ENCODE measurements around the gene B4GALNT1. TPM values are rescaled to one million over a fixed set of nuclear protein-coding genes. Genes with fewer than 3 reads are reported as not detected.
A peak's percentile ranks its signal among the peaks of the same experiment; 100 is the strongest.

B4GALNT1 gene
- total and polyA plus RNA-seq, 9 of the 15 experiments (the other 6 are each of a cell fraction or from before 2014, with no cell fraction given) = 1.0 to 32.2 (median 9.8) TPM

GRCh38 chr12:57640175-57641042 is 7.4 kb upstream of the B4GALNT1 start (continued):
- TF ChIP-seq COPS2 (conservative IDR thresholded peaks at IDR 0.05) = no peak

- Histone ChIP-seq H3K9me3 (replicated peaks; ENCODE audit: control insufficient read depth, insufficient read depth, low read depth, low read length) (no peaks in the 10 kb centered on the region), H3K9ac (ENCODE audit: insufficient read depth in 1 of 2, low read depth in 2 of 2, low read length in 2 of 2) (no peak overlapping the region), H3K4me1 (replicated peaks in 1 of 2; ENCODE audit: control insufficient read depth in 2 of 2, insufficient read depth in 2 of 2, low read length in 2 of 2) (peaks cover 11 to 22% of the 10 kb centered on the region in 2 experiments; a peak in 4 of 5 replicates), H2AFZ (ENCODE audit: low read depth, low read length) (peak overlapping the region; percentile 33; the same call in 1 of the 2 replicates), H3K4me2 (ENCODE audit: insufficient read depth, low read length) (no peak overlapping the region), H3K79me2 (ENCODE audit: control insufficient read depth, insufficient read depth, low read length) (no peaks in the 10 kb centered on the region), H3K9me1 (ENCODE audit: control insufficient read depth, insufficient read depth, low read length) (no peaks in the 10 kb centered on the region), H3K36me3 (ENCODE audit: control insufficient read depth, insufficient read depth, low read length) (no peaks in the 10 kb centered on the region), H4K20me1 (replicated peaks; ENCODE audit: control insufficient read depth, insufficient read depth, low read length) (no peaks in the 10 kb centered on the region), H3K27me3 (ENCODE audit: control insufficient read depth in 2 of 2, insufficient read depth in 2 of 2, low read length in 2 of 2) (no peaks in the 10 kb centered on the region), H3K27ac (ENCODE audit: extremely low read depth, low read depth, low read length) (no peak overlapping the region), H3K4me3 (no peak overlapping the region)
- BruUV-seq (replicated peaks) = no TSS peak
- in situ Hi-C loops (cut with MboI) (no loop called here), intact Hi-C loops (cut with micrococcal nuclease) (no loop called here)
- POLR2A ChIA-PET = interaction anchor here (0.7 to 2.0 kb wide), 4 partner anchors 10 to 83 kb away, joined by 3 to 7 read pairs (median 4); no protein-coding TSS in a partner anchor
- DNase-seq (ENCODE audit: extremely low read depth in 1 of 4, low spot score in 3 of 4) (no peak), ATAC-seq (no peak), FAIRE-seq (no peak)
- 85% methylated on average over 3 of the region's 3 CpGs for WGBS (ENCODE audit: insufficient coverage, low coverage, missing lambda C conversion rate)
- TF ChIP-seq NR2C1 (IDR thresholded peaks at IDR 0.05) (no peak), NR2C1 (tag; IDR thresholded peaks at IDR 0.05) (no peak), BRF1 (IDR thresholded peaks at IDR 0.05; ENCODE audit: borderline replicate concordance, extremely low read depth, insufficient read length) (no peak), ZNF197 (CRISPR knock-in tag; IDR thresholded peaks at IDR 0.05; ENCODE audit: low read depth) (no peak), POLR2A (conservative IDR thresholded peaks at IDR 0.05) (no peak), DIDO1 (tag; IDR thresholded peaks at IDR 0.05; ENCODE audit: low read depth) (no peak), USF2 (CRISPR knock-in tag; IDR thresholded peaks at IDR 0.05) (no peak), NCOA2 (IDR thresholded peaks at IDR 0.05; ENCODE audit: partially characterized antibody in 2 of 2) (no peak), TARDBP (IDR thresholded peaks at IDR 0.05) (no peak), SMAD4 (CRISPR knock-in tag; conservative IDR thresholded peaks at IDR 0.05) (no peak), MED1 (CRISPR knock-in tag; IDR thresholded peaks at IDR 0.05; ENCODE audit: borderline replicate concordance) (no peak), ZBTB17 (CRISPR knock-in tag; IDR thresholded peaks at IDR 0.05) (no peak), RBM25 (IDR thresholded peaks at IDR 0.05; ENCODE audit: low read depth, low read length, severe bottlenecking) (no peak), CAMTA2 (CRISPR knock-in tag; conservative IDR thresholded peaks at IDR 0.05) (no peak), CBX5 (IDR thresholded peaks at IDR 0.05; ENCODE audit: borderline replicate concordance, low read depth) (no peak), ZFPM2 (CRISPR knock-in tag; IDR thresholded peaks at IDR 0.05) (no peak), DLX4 (CRISPR knock-in tag; IDR thresholded peaks at IDR 0.05) (no peak)
- CTCF ChIA-PET (ENCODE audit: low intra/inter-chr PET ratio) = interaction anchor here (1.5 kb wide), 1 partner anchor 55 kb away, joined by 4 read pairs; no protein-coding TSS in a partner anchor
Measured at GRCh38 chr12:57638096-57638495, 5.1 kb upstream of the B4GALNT1 start.
